OCI-M2 (cell line): Measurements from ENCODE around the gene CDC73.
"Not testable (repeated sequence)": the region's sequence is repeated elsewhere in the genome, so short reads cannot be mapped to it uniquely, and the experiment has no call there.

Experiments
- DNase-seq: peaks from one replicate; lab custom pipeline; 2025; ENCODE audit not compliant: unreplicated experiment; lab: John Stamatoyannopoulos, UW

CDC73 gene

GRCh38 chr1:193278968-193279367, 157.1 kb downstream of the CDC73 start:
- no peak for DNase-seq

- no peak for DNase-seq
Observed at GRCh38 chr1:193281894-193282293, 160.1 kb downstream of the CDC73 start.

GRCh38 chr1:193283016-193283415, 161.2 kb downstream of the CDC73 start:
- DNase-seq, result no peak

GRCh38 chr1:193284219-193284618, 162.4 kb downstream of the CDC73 start:
- no peak for DNase-seq

- DNase-seq, result no peak
Observed at GRCh38 chr1:193285641-193286040, 163.8 kb downstream of the CDC73 start.

GRCh38 chr1:193288548-193289080, 166.8 kb downstream of the CDC73 start:
- not testable (repeated sequence) for DNase-seq

- DNase-seq, result no peak
Observed at GRCh38 chr1:193293726-193294125, 171.9 kb downstream of the CDC73 start.

GRCh38 chr1:193299038-193299437, 177.2 kb downstream of the CDC73 start:
- DNase-seq, result no peak

- DNase-seq, result no peak
Observed at GRCh38 chr1:193301746-193302145, 179.9 kb downstream of the CDC73 start.

- DNase-seq, result no peak
Observed at GRCh38 chr1:193303849-193304248, 182.0 kb downstream of the CDC73 start.
